SK-N-SH (cell line): ENCODE data around the gene GRIK1.

Source experiments
- ELF1 ChIP-seq: IDR thresholded peaks from 2 replicates; pipeline ENCODE4 v1.4.0; 2012
- NRF1 ChIP-seq: IDR thresholded peaks from 2 replicates; pipeline ENCODE4 v1.6.1; 2012; ENCODE audit warnings: low read depth, mild to moderate bottlenecking, low read length
- RFX5 ChIP-seq: IDR thresholded peaks from 2 replicates; pipeline ENCODE4 v1.6.1; 2012; ENCODE audit warnings: mild to moderate bottlenecking, improper control_type of control experiment, low read length
- SIN3A ChIP-seq: IDR thresholded peaks from 2 replicates; pipeline ENCODE4 v1.6.1; 2012; ENCODE audit warnings: low read depth, mild to moderate bottlenecking, low read length, moderate library complexity, borderline replicate concordance

DNA sequence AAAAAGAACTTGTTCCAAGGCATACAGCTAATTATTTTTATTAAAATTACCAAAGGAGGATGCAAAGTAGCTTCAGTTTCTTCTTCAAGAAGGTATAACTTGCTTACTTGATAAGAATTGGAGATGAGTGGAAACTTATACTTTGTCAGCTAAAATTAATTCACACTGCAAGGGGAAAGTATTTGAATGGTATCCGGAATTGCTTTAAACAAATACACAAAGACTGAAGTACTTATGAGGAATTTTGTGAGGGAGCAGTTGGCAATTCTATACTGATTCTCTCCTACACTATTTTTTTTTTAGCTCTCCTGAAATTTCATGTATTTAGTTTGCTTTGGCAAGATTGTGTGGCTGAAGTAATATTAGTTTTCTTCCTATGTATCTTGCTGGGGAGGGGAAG lies 39.2 kb upstream of the GRIK1 start:
- TF ChIP-seq NRF1 (no peak), RFX5 (no peak), ELF1 (no peak), SIN3A (no peak)
